ENCODE results near the gene GARS1.
"Not testable (repeated sequence)": the region's sequence is repeated elsewhere in the genome, so short reads cannot be mapped to it uniquely, and the experiment has no call there.

GARS1 gene

GRCh38 chr7:30594540-30595435 lies at the start of gene GARS1:
GARS1 (plus strand) TSS chr7:30594878; CDS start chr7:30594922, 44 bp downstream.
- DNase-seq (ENCODE audit: low read depth), result peak; percentile 87

DNA sequence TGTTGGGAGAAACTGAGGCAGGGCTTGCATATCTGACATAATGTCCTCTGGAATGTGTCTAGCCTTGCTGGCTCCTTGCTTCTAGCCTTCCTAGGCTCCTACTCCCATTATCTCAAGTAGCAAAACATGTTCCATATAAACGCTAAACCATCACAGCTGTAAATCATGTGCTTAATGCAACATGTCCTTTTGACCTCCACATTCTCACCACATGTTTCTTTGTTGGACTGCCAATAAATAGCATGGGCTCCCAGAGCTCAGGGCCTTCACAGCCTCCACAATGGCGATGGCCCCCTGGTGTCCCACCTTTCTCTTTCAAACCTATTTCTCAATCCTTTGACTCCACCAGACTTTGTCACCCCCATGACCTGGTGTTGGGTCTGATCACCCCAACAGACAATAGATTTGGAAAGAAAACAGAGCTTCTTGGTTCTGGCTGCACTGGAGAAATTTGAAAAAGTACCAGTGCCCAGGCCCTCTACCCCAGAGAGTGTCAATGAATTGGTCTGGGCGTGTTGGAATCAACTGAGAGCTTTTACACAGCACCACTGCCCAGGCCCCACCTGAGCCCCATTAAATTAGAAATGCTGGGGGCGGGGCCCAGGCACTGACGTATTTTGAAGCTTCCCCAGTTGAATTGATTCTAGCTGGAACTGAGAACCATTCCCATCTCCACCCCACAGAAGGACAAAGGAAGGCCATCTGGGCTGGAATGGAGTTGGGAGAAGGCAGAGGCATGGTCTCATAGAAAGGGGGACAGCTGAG lies 48.7 kb upstream of the GARS1 start:
- DNase-seq (ENCODE audit: low read depth), result no peak

DNA sequence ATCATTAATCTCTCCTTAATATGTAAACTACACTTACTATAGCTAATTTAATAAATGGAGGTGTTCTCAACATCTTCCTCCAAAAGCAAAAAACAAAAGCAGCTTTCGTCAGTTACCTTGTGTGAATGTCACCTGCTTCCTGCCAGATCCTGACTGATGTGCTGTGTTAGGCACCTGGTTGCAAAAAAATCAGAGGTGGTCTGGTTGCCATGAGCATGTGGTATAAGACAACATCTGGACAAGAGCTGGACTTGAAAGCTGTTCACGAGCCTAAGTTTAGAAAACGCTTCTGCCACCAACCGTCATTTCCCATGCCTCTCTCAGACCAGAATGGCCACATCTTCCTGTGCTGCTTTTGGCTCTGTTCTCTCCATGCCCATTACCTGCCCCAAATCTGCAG lies 48.1 kb upstream of the GARS1 start:
- no peak for DNase-seq (ENCODE audit: low read depth)

DNA sequence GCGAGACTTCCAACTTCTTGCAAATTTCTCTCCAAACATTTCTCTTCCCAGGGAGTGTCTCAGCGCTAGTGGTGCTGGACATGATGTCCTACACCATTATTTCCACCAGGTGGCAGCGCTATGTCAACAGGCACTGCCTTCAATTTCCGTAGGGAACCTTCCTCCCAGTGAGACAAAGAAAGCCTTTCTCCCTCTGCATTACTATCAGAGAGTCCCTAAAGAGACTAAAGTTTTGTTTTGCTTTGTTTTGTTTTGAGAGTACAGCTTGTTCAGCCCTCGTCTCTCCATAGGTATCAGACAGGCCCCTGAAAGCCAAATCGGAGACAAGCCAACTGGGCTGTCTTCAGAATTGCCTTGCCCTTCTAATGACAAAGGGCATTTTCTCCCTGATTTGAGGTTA lies 45.8 kb upstream of the GARS1 start:
- peak; percentile 23 for DNase-seq (ENCODE audit: low read depth)

DNA sequence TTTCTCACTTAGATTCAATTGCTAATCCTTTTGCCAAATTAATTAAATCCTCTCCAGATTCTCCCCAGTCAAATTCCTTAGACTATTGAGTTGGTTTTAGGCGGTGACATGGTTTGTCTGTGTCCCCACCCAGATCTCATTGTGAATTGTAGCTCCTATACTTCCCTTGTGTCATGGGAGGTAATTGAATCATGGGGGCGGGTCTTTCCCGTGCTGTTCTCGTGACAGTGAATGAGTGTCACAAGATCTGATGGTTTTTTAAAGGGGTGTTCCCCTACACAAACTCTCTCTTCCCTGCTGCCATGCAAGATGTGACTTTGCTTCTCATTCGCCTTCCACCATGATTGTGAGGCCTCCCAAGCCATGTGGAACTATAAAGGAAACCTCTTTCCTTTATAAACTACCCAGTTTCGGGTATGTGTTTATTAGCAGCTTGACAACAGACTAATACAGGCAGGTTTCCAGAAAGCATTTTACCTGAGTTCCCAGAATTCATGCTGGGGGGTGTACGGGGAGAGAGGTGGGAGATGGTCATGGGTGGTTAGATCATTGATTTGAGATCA lies 44.7 kb upstream of the GARS1 start:
- DNase-seq (ENCODE audit: low read depth), result no peak

DNA sequence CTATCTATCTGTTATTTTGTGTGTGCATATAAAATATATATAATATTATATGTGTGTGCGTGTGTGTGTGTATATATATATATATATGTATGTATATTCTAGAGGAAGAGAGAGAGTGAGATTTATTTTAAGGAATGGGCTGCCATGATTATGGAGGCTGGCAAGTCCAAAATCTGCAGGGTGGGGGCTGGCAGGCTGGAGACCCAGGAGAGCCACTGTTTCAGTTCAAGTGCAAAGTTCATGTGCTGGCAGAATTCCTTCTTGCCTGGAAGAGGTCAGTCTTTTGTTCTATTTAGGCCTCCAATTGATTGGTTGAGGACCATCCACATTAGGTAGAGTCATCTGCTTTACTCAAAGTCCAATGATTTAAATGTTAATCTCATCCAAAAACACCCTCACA lies 42.3 kb upstream of the GARS1 start:
- DNase-seq (ENCODE audit: low read depth), result no peak

DNA sequence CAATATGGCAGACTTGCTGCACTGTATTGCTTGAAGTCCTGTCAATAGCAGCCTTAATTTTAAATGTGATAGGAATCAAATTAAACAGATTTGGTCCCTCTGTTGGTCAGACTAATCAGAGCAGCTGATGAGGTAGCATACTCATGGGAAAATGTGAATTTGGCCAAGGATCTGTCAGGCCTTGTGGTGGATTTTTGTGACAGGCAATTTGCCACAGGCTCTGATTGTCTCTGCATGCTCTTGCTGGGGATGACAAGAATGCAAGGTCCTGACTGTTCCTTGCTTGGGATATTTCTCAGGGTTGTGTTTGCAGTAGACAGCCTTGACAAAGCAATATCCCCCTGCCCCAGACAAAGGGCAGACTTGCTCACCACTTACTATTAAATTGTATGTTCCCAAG lies 41.5 kb upstream of the GARS1 start:
- DNase-seq (ENCODE audit: low read depth), result no peak

DNA sequence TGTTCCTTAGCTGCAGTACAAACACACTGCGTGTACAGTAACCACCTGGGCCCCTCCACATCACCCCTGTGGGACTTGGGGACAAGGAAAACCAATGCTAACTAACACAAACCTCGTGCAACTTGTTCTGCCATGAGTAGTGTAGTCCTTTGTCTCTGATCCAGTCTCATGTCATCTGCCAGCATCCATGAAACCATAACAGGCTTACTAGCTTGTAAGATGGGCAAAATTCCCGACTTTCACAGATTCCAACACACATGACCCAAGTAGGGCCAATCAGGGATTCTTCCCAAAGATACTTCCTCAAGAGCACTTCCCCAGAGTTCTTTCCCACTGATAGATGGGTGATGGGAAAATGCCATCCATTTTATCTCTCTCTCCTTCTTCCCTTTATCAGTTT lies 41.1 kb upstream of the GARS1 start:
- no peak for DNase-seq (ENCODE audit: low read depth)

DNA sequence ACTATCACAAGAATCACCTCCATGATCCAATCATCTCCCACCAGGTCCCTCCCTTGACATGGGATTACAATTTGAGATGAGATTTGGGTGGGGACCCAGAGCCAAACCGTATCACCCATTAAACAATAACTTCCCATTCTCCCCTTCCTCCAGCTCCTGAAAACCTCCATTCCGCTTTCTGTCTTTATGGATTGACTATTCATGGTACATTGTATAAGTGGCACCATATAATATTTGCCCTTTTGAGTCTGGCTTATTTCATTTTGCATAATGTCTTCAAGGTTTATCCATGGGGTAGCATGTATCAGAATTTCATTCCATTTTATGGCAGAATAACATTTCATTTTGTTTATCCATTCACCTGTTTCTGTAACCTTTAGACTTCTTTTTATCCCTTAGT lies 39.2 kb upstream of the GARS1 start:
- DNase-seq (ENCODE audit: low read depth), result no peak

- DNase-seq (ENCODE audit: low read depth), result no peak
Measured at GRCh38 chr7:30556840-30557239, 37.8 kb upstream of the GARS1 start.

GRCh38 chr7:30557245-30557644 lies 37.4 kb upstream of the GARS1 start:
- no peak for DNase-seq (ENCODE audit: low read depth)

GRCh38 chr7:30559611-30560010 lies 35.1 kb upstream of the GARS1 start:
- no peak for DNase-seq (ENCODE audit: low read depth)

- no peak for DNase-seq (ENCODE audit: low read depth)
Measured at GRCh38 chr7:30561389-30561788, 33.3 kb upstream of the GARS1 start.

GRCh38 chr7:30562498-30562897 lies 32.2 kb upstream of the GARS1 start:
- no peak for DNase-seq (ENCODE audit: low read depth)

DNA sequence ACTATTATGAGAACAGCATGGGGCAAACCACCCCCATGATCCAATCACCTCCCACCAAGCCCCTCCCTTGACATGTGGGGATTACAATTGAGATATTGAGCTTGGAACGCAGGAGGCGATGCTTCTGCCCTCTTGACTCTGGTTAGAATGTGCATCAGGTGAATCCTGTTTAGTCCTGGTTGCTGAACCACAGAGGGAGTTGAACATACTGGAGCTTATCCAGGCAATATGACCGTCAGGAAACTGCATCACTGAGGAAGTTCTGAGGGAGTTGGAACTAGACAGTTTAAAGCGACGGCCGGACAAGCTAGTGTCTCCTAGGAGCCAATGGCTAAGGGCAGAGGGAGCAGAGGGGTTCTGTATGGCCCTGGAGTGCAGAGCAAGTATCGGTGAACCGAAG lies 31.8 kb upstream of the GARS1 start:
- no peak for DNase-seq (ENCODE audit: low read depth)

DNA sequence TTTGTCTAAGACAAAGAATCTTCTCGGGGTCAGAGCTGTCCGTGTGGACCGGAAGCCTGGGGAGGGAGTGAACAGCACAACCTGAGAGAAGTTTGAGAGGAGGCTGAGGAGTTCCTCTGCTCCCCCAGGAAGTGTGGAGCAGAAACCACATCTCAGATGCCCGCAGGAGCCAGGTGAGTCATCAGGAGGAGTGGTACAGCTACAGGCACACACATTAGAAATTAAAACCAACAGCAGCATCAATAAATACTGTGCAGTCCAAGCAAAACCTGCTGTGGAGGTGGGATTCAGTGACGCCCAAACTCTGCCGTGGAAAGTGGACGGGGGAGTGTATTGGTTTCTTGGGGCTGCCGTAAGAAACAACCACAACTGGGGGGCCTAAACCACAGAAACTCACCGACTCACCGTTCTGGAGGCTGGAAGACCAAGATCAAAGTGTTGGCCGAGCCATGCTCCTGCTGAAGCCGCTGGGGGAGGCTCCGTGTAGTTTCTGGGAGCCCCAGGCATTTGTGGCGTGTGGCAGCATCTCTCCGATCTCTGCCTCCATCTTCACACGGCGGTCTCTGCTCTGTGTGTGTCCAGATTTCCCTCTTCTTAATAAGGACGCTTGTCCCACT lies 31.2 kb upstream of the GARS1 start:
- no peak for DNase-seq (ENCODE audit: low read depth)

DNA sequence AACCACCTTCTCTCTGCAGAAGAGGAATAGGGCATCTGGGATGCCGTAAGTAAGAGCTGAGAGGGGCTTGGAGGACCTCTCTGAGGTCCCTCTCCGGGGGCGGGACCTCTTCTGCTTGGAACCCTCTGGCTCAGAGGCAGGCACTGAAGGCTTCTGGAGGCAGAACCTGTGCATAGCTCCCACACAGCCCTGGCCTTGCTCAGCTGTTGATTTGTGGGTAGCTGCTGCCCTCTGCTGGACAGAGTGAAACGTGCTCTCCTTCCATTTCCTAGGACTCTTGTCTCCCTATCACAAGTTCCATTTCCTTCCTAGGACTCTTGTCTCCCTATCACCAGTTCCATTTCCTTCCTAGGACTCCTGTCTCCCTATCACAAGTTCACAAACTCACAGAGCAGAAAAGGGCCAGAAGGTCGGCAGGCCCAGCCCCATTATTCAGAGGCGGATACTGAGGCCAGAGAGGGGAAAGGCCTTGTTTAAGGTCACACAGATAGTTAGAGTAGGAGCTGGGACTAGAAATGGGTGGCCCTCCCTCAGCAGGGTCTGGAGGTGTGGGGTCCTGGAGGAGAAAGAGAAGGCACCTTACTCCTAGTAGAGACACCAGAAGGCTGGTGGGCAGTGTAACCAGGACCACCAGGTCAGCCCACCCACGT lies 30.3 kb upstream of the GARS1 start:
- peak; percentile 62 for DNase-seq (ENCODE audit: low read depth)

DNA sequence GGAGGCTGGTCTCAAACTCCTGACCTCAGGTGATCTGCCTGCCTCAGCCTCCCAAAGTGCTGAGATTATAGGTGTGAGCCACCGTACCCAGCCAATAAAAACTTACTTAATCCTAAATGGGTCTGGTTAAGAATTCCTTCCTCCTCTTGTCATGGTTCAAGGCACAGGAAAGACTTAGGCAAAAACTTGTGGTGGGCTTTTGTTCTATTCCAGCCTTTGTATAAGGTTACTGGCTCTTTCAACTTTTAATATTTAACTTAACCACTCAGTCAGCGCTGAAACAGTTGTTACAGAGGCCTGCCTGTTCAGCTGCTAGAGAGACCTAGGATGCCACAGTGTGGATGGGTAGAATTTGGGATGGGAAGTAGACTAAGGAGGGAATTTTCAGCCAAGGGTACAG lies 28.1 kb upstream of the GARS1 start:
- DNase-seq (ENCODE audit: low read depth), result no peak

DNA sequence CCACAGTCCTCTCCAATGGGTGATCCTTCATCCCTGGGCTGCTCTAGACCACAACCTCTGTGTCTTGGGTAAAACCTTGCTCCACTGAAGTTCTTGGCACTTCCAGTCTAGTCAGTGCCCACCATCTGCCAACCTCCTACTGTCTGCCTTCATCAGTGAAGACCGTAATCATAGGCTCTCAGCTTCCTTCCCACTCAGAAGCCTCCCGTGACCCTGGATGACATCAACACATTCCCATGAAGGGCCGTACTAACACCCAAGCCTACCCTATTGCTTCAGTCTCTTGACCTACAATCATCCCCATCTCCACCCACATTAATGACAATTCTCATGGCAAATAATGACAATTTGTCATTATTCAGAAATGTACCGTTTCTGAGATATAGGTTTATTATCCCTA lies 27.6 kb upstream of the GARS1 start:
- no peak for DNase-seq (ENCODE audit: low read depth)

GRCh38 chr7:30570238-30570637 lies 24.4 kb upstream of the GARS1 start:
- DNase-seq (ENCODE audit: low read depth), result not testable (repeated sequence)

- no peak for DNase-seq (ENCODE audit: low read depth)
Measured at GRCh38 chr7:30572212-30572841, 22.4 kb upstream of the GARS1 start.

DNA sequence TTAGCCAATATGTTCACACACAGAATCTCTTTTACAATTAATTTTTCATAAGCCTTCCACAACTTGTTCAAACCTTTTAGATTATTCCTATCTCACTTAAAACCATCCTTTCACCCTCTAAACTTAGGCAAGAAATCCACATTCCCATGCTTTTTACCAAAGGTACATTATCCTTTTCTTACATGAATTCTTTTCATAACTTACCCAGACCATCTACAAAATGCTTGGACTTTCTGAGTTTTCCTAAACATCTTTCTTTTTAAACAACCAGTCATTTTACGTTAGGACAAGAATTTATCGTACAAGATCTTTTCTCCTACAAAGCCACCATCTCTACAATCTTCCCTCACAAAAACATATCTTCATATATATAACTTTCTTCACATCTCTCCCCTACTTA lies 18.8 kb upstream of the GARS1 start:
- no peak for DNase-seq (ENCODE audit: low read depth)
